NT2/D1 (cell line): ENCODE measurements around the gene FSTL4.
"Not testable (repeated sequence)": the region's sequence is repeated elsewhere in the genome, so short reads cannot be mapped to it uniquely, and the experiment has no call there.

Source experiments
- DNase-seq: peaks from one replicate; pipeline ENCODE4 v3.0.0-alpha.2; 2011; ENCODE audit warnings: low read depth, low spot score
- H3K27me3 ChIP-seq: 2 replicates; pipeline ENCODE4 v1.6.0; 2011; ENCODE audit warnings: mild to moderate bottlenecking; ENCODE audit not compliant: insufficient read length, insufficient read depth
- H3K36me3 ChIP-seq: 2 replicates; pipeline ENCODE4 v1.6.1; 2011; ENCODE audit warnings: mild to moderate bottlenecking, low read length, mixed read lengths; ENCODE audit not compliant: insufficient read depth, insufficient read length
- H3K4me1 ChIP-seq: 2 replicates; pipeline ENCODE4 v1.5.1; 2011; ENCODE audit not compliant: insufficient read depth, insufficient read length
- H3K4me3 ChIP-seq: 2 replicates; pipeline ENCODE4 v1.5.1; 2011; ENCODE audit warnings: low read depth; ENCODE audit not compliant: insufficient read length
- H3K9ac ChIP-seq: 2 replicates; pipeline ENCODE4 v1.6.0; 2011; ENCODE audit warnings: low read depth; ENCODE audit not compliant: insufficient read length
- H3K9me3 ChIP-seq: 2 replicates; pipeline ENCODE4 v1.5.1; 2011; ENCODE audit warnings: mild to moderate bottlenecking, low read length; ENCODE audit not compliant: insufficient read depth
- SUZ12 ChIP-seq: IDR thresholded peaks from 2 replicates; pipeline ENCODE4 v1.6.1; 2011; ENCODE audit not compliant: insufficient read length, insufficient read depth; ENCODE audit errors: extremely low read depth
- YY1 ChIP-seq: IDR thresholded peaks from 2 replicates; pipeline ENCODE4 v1.6.1; 2011; ENCODE audit not compliant: insufficient read length, insufficient read depth
- ZNF274 ChIP-seq: IDR thresholded peaks from 2 replicates; pipeline ENCODE4 v1.6.1; 2011; ENCODE audit warnings: mild to moderate bottlenecking, low read depth, low read length

Gene FSTL4

GRCh38 chr5:133400120-133400519, 212.2 kb downstream of the FSTL4 start:
- H3K36me3 ChIP-seq = no peaks in the 10 kb centered on the region
- no peak for DNase-seq
- peak overlapping the region; percentile 62 for H3K9ac ChIP-seq
- peaks cover 25% of the 10 kb centered on the region for H3K4me1 ChIP-seq
- no peak for TF ChIP-seq YY1
- no peak for TF ChIP-seq SUZ12
- no peak for TF ChIP-seq ZNF274
- H3K27me3 ChIP-seq = no peaks in the 10 kb centered on the region
- H3K9me3 ChIP-seq = no peaks in the 10 kb centered on the region
- H3K4me3 ChIP-seq = peak overlapping the region; percentile 25

- H3K9me3 ChIP-seq = peaks cover 3% of the 10 kb centered on the region; the same call in 1 of the 2 replicates
- no peak for TF ChIP-seq ZNF274
- TF ChIP-seq YY1 = no peak
- no peak for TF ChIP-seq SUZ12
- H3K36me3 ChIP-seq = no peaks in the 10 kb centered on the region
- no peak overlapping the region for H3K4me3 ChIP-seq
- no peak overlapping the region for H3K9ac ChIP-seq
- H3K4me1 ChIP-seq = peaks cover 25% of the 10 kb centered on the region
- no peaks in the 10 kb centered on the region for H3K27me3 ChIP-seq
- no peak for DNase-seq
Measured at GRCh38 chr5:133399247-133399891, 213.0 kb downstream of the FSTL4 start.

- Histone ChIP-seq H3K4me3 (no peak overlapping the region), H3K4me1 (peaks cover 25% of the 10 kb centered on the region)
- TF ChIP-seq ZNF274 (no peak), SUZ12 (no peak), YY1 (no peak)
Measured at GRCh38 chr5:133398646-133399101, 213.7 kb downstream of the FSTL4 start.

GRCh38 chr5:133397990-133398645, 214.2 kb downstream of the FSTL4 start:
- DNase-seq = no peak
- Histone ChIP-seq H3K9me3 (peaks cover 12% of the 10 kb centered on the region; the same call in 1 of the 2 replicates), H3K27me3 (no peaks in the 10 kb centered on the region), H3K9ac (peak overlapping the region; percentile 42), H3K4me3 (no peak overlapping the region), H3K4me1 (peaks cover 25% of the 10 kb centered on the region), H3K36me3 (no peaks in the 10 kb centered on the region)
- TF ChIP-seq ZNF274 = no peak
- no peak for TF ChIP-seq YY1
- no peak for TF ChIP-seq SUZ12

More at GRCh38 chr5:133398646-133399101, 213.7 kb downstream of the FSTL4 start:
- no peak for DNase-seq
- Histone ChIP-seq H3K36me3 (no peaks in the 10 kb centered on the region), H3K9ac (no peak overlapping the region), H3K9me3 (peaks cover 10% of the 10 kb centered on the region; the same call in 1 of the 2 replicates), H3K27me3 (no peaks in the 10 kb centered on the region)

GRCh38 chr5:133397348-133397747, 215.0 kb downstream of the FSTL4 start:
- no peak for TF ChIP-seq ZNF274
- TF ChIP-seq YY1 = no peak
- TF ChIP-seq SUZ12 = no peak
- Histone ChIP-seq H3K27me3 (no peaks in the 10 kb centered on the region), H3K36me3 (no peaks in the 10 kb centered on the region), H3K9ac (no peak overlapping the region), H3K9me3 (peaks cover 12% of the 10 kb centered on the region; the same call in 1 of the 2 replicates), H3K4me1 (peaks cover 25% of the 10 kb centered on the region), H3K4me3 (no peak overlapping the region)
- no peak for DNase-seq

GRCh38 chr5:133396814-133397213, 215.5 kb downstream of the FSTL4 start:
- H3K36me3 ChIP-seq = no peaks in the 10 kb centered on the region
- H3K4me1 ChIP-seq = peaks cover 21% of the 10 kb centered on the region
- H3K9me3 ChIP-seq = peaks cover 12% of the 10 kb centered on the region; the same call in 1 of the 2 replicates
- no peak overlapping the region for H3K9ac ChIP-seq
- no peak for TF ChIP-seq YY1
- no peak for TF ChIP-seq ZNF274
- TF ChIP-seq SUZ12 = no peak
- H3K27me3 ChIP-seq = no peaks in the 10 kb centered on the region
- DNase-seq = no peak
- H3K4me3 ChIP-seq = no peak overlapping the region

- Histone ChIP-seq H3K9me3 (peaks cover 12% of the 10 kb centered on the region; the same call in 1 of the 2 replicates), H3K36me3 (no peaks in the 10 kb centered on the region), H3K27me3 (no peaks in the 10 kb centered on the region), H3K4me3 (no peak overlapping the region), H3K4me1 (peaks cover 20% of the 10 kb centered on the region), H3K9ac (no peak overlapping the region)
- TF ChIP-seq YY1 (no peak), ZNF274 (no peak), SUZ12 (no peak)
- peak; percentile 67 for DNase-seq
Measured at GRCh38 chr5:133396187-133396741, 216.1 kb downstream of the FSTL4 start.

- not testable (repeated sequence) for H3K27me3 ChIP-seq, H3K36me3 ChIP-seq, H3K4me3 ChIP-seq, DNase-seq, H3K9ac ChIP-seq
- H3K4me1 ChIP-seq = peaks cover 17% of the 10 kb centered on the region
- H3K9me3 ChIP-seq = peaks cover 12% of the 10 kb centered on the region; the same call in 1 of the 2 replicates
Measured at GRCh38 chr5:133395207-133395606, 217.1 kb downstream of the FSTL4 start.

- H3K36me3 ChIP-seq, H3K9ac ChIP-seq, H3K4me3 ChIP-seq, DNase-seq, H3K27me3 ChIP-seq: not testable (repeated sequence)
- Histone ChIP-seq H3K9me3 (peaks cover 12% of the 10 kb centered on the region; the same call in 1 of the 2 replicates), H3K4me1 (peaks cover 10% of the 10 kb centered on the region)
Measured at GRCh38 chr5:133394477-133394817, 217.9 kb downstream of the FSTL4 start.
